OCI-LY7 (cell line): ENCODE measurements around the gene ALG11. TPM values are rescaled to one million over a fixed set of nuclear protein-coding genes. Genes with fewer than 3 reads are reported as not detected.

Experiments
- BruUV-seq: library from RNA; stranded (reverse); fragments of 400-500 nt; replicated peaks from 2 replicates; lab custom pipeline; 2021; lab: Mats Ljungman, UMichigan
- CTCF ChIA-PET: fragments of 300-600 bp; sonication (Branson Sonifier 250); formaldehyde crosslinking; loops from one replicate; lab custom pipeline; 2022; ENCODE audit warnings: antibody characterized with exemption; ENCODE audit not compliant: unreplicated experiment; lab: Charles Lee
- POLR2A ChIA-PET: fragments of 300-600 bp; sonication (Branson Sonifier 250); formaldehyde crosslinking; loops from one replicate; lab custom pipeline; 2022; ENCODE audit warnings: antibody characterized with exemption; lab: Charles Lee
- DNase-seq: peaks from one replicate; pipeline ENCODE4 v3.0.0-alpha.2; 2015; ENCODE audit warnings: low spot score
- H2AFZ ChIP-seq: fragments of 200-600 bp; sonication (generic), shearing (Covaris generic); 2 replicates; pipeline ENCODE4 v1.6.1; 2014; ENCODE audit warnings: mild to moderate bottlenecking, antibody characterized with exemption, low read length, moderate library complexity
- H3K27ac ChIP-seq: fragments of 200-600 bp; sonication (generic); 2 replicates; pipeline ENCODE4 v1.5.1; 2014; ENCODE audit warnings: mixed run types, low read depth, mild to moderate bottlenecking, moderate library complexity, low read length, inconsistent platforms; ENCODE audit not compliant: poor library complexity, severe bottlenecking
- H3K36me3 ChIP-seq: fragments of 200-600 bp; sonication (generic); 2 replicates; pipeline ENCODE4 v1.6.1; 2014; ENCODE audit warnings: mild to moderate bottlenecking, antibody characterized with exemption, low read length, moderate library complexity, mixed read lengths; ENCODE audit not compliant: insufficient read depth
- H3K4me1 ChIP-seq: fragments of 200-600 bp; sonication (generic); 2 replicates; pipeline ENCODE4 v1.5.1; 2014; ENCODE audit warnings: mild to moderate bottlenecking, low read length; ENCODE audit not compliant: insufficient read depth, poor library complexity, severe bottlenecking
- H3K4me2 ChIP-seq: fragments of 200-600 bp; sonication (generic); 2 replicates; pipeline ENCODE4 v1.6.1; 2014; ENCODE audit warnings: mild to moderate bottlenecking, low read length
- H3K4me3 ChIP-seq: fragments of 200-600 bp; sonication (generic); 2 replicates; pipeline ENCODE4 v1.5.1; 2014; ENCODE audit warnings: mild to moderate bottlenecking, low read depth, low read length; ENCODE audit not compliant: poor library complexity, severe bottlenecking
- H3K79me2 ChIP-seq: fragments of 200-600 bp; sonication (generic); 2 replicates; pipeline ENCODE4 v1.6.1; 2016; ENCODE audit warnings: low read depth, mild to moderate bottlenecking, low read length, moderate library complexity, mixed read lengths; ENCODE audit not compliant: insufficient read depth
- H3K9me2 ChIP-seq: fragments of 200-600 bp; sonication (generic); 2 replicates; pipeline ENCODE4 v1.6.1; 2016; ENCODE audit warnings: mild to moderate bottlenecking, low read length, mixed read lengths; ENCODE audit not compliant: insufficient read depth
- H3K9me3 ChIP-seq: fragments of 200-600 bp; sonication (generic); 2 replicates; pipeline ENCODE4 v1.6.1; 2014; ENCODE audit warnings: mild to moderate bottlenecking, mixed run types, low read length, mixed read lengths
- H4K20me1 ChIP-seq: fragments of 200-600 bp; sonication (generic); 2 replicates; pipeline ENCODE4 v1.6.1; 2014; ENCODE audit warnings: mild to moderate bottlenecking, antibody characterized with exemption, low read length, moderate library complexity, mixed read lengths; ENCODE audit not compliant: insufficient read depth
- CTCF ChIP-seq: fragments of 200-600 bp; sonication (generic); conservative IDR thresholded peaks from 2 replicates; pipeline ENCODE4 v1.5.1; 2014; ENCODE audit warnings: mild to moderate bottlenecking, antibody characterized with exemption, low read length, moderate library complexity, mixed read lengths
- EZH2phosphoT487 ChIP-seq: fragments of 200-600 bp; sonication (generic); IDR thresholded peaks from 2 replicates; pipeline ENCODE4 v1.6.1; 2018; ENCODE audit warnings: low read depth, borderline replicate concordance, mild to moderate bottlenecking, mixed run types, antibody characterized with exemption, low read length, moderate library complexity, mixed read lengths
- intact Hi-C: fragments of 100-400 bp; cut with micrococcal nuclease; formaldehyde crosslinking; loops from one replicate; pipeline ENCODE4 v1.10.0; 2022; ENCODE audit not compliant: unreplicated experiment
- total RNA-seq, 2 experiments: library from RNA; depleted of rRNA in 1 of 2; stranded (reverse); fragments of >200 nt in 1 of 2; shearing (Covaris generic) in 1 of 2; gene quantifications; 2 replicates each; pipeline ENCODE4 v1.2.3, GENCODE V29; 2014 to 2022

Gene ALG11
- total RNA-seq, 2 experiments from 2014 or later = 14.1 to 19.4 TPM

- BruUV-seq = no TSS peak
- Histone ChIP-seq H3K4me2 (no peak overlapping the region), H3K4me1 (no peaks in the 10 kb centered on the region), H3K9me3 (no peaks in the 10 kb centered on the region), H2AFZ (no peak overlapping the region), H3K27ac (no peak overlapping the region), H3K9me2 (no peaks in the 10 kb centered on the region), H3K36me3 (peaks cover 26% of the 10 kb centered on the region), H4K20me1 (no peaks in the 10 kb centered on the region), H3K79me2 (no peaks in the 10 kb centered on the region), H3K4me3 (no peak overlapping the region)
- no peak for TF ChIP-seq EZH2phosphoT487
- no peak for TF ChIP-seq CTCF
- intact Hi-C loops = no loop called here
- ChIA-PET POLR2A (interaction anchor here (1.5 kb wide), 1 partner anchor 21 kb away, joined by 4 read pairs; the partner anchor contains the start of gene ALG11), CTCF (no interaction called here)
- DNase-seq = no peak
These were observed 20.8 kb downstream of the ALG11 start for GRCh38 chr13:52033039-52033438.

- ChIA-PET CTCF (no interaction called here), POLR2A (interaction anchor here (0.6 to 0.7 kb wide), 3 partner anchors 69 to 582 kb away, joined by 3 to 4 read pairs (median 3); no protein-coding TSS in a partner anchor)
- no TSS peak for BruUV-seq
These were observed 22.5 kb downstream of the ALG11 start for GRCh38 chr13:52034616-52035226.

More at GRCh38 chr13:52034616-52035226, 22.5 kb downstream of the ALG11 start:
- Histone ChIP-seq H3K79me2 (no peaks in the 10 kb centered on the region), H3K36me3 (peaks cover 9% of the 10 kb centered on the region; the same call in 1 of the 2 replicates), H3K4me2 (no peak overlapping the region), H3K9me2 (no peaks in the 10 kb centered on the region), H3K4me3 (no peak overlapping the region), H4K20me1 (no peaks in the 10 kb centered on the region), H3K27ac (no peak overlapping the region), H3K4me1 (no peaks in the 10 kb centered on the region), H2AFZ (no peak overlapping the region), H3K9me3 (no peaks in the 10 kb centered on the region)
- TF ChIP-seq CTCF (no peak), EZH2phosphoT487 (no peak)
- DNase-seq = no peak
- intact Hi-C loops = no loop called here
